ENCODE results near the gene RASD2.
"Not testable (repeated sequence)": the region's sequence is repeated elsewhere in the genome, so short reads cannot be mapped to it uniquely, and the experiment has no call there.

The RASD2 gene

GRCh38 chr22:35498026-35498800, 42.4 kb upstream of the RASD2 start:
- TF ChIP-seq, protein P1, sequence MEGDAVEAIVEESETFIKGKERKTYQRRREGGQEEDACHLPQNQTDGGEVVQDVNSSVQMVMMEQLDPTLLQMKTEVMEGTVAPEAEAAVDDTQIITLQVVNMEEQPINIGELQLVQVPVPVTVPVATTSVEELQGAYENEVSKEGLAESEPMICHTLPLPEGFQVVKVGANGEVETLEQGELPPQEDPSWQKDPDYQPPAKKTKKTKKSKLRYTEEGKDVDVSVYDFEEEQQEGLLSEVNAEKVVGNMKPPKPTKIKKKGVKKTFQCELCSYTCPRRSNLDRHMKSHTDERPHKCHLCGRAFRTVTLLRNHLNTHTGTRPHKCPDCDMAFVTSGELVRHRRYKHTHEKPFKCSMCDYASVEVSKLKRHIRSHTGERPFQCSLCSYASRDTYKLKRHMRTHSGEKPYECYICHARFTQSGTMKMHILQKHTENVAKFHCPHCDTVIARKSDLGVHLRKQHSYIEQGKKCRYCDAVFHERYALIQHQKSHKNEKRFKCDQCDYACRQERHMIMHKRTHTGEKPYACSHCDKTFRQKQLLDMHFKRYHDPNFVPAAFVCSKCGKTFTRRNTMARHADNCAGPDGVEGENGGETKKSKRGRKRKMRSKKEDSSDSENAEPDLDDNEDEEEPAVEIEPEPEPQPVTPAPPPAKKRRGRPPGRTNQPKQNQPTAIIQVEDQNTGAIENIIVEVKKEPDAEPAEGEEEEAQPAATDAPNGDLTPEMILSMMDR (IDR thresholded peaks at IDR 0.05; ENCODE audit: low read depth, low read length): no peak
- H3K9me3 ChIP-seq (ENCODE audit: severe bottlenecking): no peaks in the 10 kb centered on the region
- H3K27ac ChIP-seq: no peak overlapping the region
- H3K4me3 ChIP-seq (ENCODE audit: low read depth, low read length): no peak overlapping the region
- no peak for DNase-seq
- no peaks in the 10 kb centered on the region for H3K36me3 ChIP-seq
- H3K27me3 ChIP-seq (ENCODE audit: insufficient read depth, low read depth, severe bottlenecking): no peaks in the 10 kb centered on the region

GRCh38 chr22:35502836-35503235, 37.8 kb upstream of the RASD2 start:
- TF ChIP-seq, protein P1 (IDR thresholded peaks at IDR 0.05; ENCODE audit: low read depth, low read length): no peak
- no peaks in the 10 kb centered on the region for H3K36me3 ChIP-seq
- H3K27ac ChIP-seq: no peak overlapping the region
- DNase-seq: no peak
- no peak overlapping the region for H3K4me3 ChIP-seq (ENCODE audit: low read depth, low read length)
- H3K27me3 ChIP-seq (ENCODE audit: insufficient read depth, low read depth, severe bottlenecking): no peaks in the 10 kb centered on the region
- no peaks in the 10 kb centered on the region for H3K9me3 ChIP-seq (ENCODE audit: severe bottlenecking)

- no peak for DNase-seq
- no peaks in the 10 kb centered on the region for H3K36me3 ChIP-seq
- no peak overlapping the region for H3K27ac ChIP-seq
- no peaks in the 10 kb centered on the region for H3K27me3 ChIP-seq (ENCODE audit: insufficient read depth, low read depth, severe bottlenecking)
- TF ChIP-seq, protein P1 (IDR thresholded peaks at IDR 0.05; ENCODE audit: low read depth, low read length): no peak
- H3K4me3 ChIP-seq (ENCODE audit: low read depth, low read length): no peak overlapping the region
- no peaks in the 10 kb centered on the region for H3K9me3 ChIP-seq (ENCODE audit: severe bottlenecking)
These were observed 35.0 kb upstream of the RASD2 start for GRCh38 chr22:35505399-35506258.

GRCh38 chr22:35506259-35506570, 34.4 kb upstream of the RASD2 start:
- Histone ChIP-seq H3K9me3 (ENCODE audit: severe bottlenecking) (no peaks in the 10 kb centered on the region), H3K27ac (no peak overlapping the region), H3K4me3 (ENCODE audit: low read depth, low read length) (no peak overlapping the region), H3K36me3 (no peaks in the 10 kb centered on the region), H3K27me3 (ENCODE audit: insufficient read depth, low read depth, severe bottlenecking) (no peaks in the 10 kb centered on the region)
- TF ChIP-seq, protein P1 (IDR thresholded peaks at IDR 0.05; ENCODE audit: low read depth, low read length): no peak
- DNase-seq: no peak

GRCh38 chr22:35507851-35508250, 32.8 kb upstream of the RASD2 start:
- DNase-seq; H3K9me3 ChIP-seq (ENCODE audit: severe bottlenecking); H3K4me3 ChIP-seq (ENCODE audit: low read depth, low read length); H3K27ac ChIP-seq; H3K27me3 ChIP-seq (ENCODE audit: insufficient read depth, low read depth, severe bottlenecking); H3K36me3 ChIP-seq: not testable (repeated sequence)

GRCh38 chr22:35509451-35509850, 31.2 kb upstream of the RASD2 start:
- Histone ChIP-seq H3K36me3 (no peaks in the 10 kb centered on the region), H3K4me3 (ENCODE audit: low read depth, low read length) (no peak overlapping the region), H3K9me3 (ENCODE audit: severe bottlenecking) (no peaks in the 10 kb centered on the region), H3K27ac (no peak overlapping the region), H3K27me3 (ENCODE audit: insufficient read depth, low read depth, severe bottlenecking) (no peaks in the 10 kb centered on the region)
- TF ChIP-seq, protein P1 (IDR thresholded peaks at IDR 0.05; ENCODE audit: low read depth, low read length): no peak
- DNase-seq: no peak

All from WERI-Rb-1 (cell line).